Measurements from ENCODE around the gene KIAA1671.

KIAA1671 gene

GRCh38 chr22:25023879-25024278, 71.4 kb downstream of the KIAA1671 start:
- Histone ChIP-seq H3K4me1 (ENCODE audit: control insufficient read depth, insufficient read depth, low read length) (peaks cover 5% of the 10 kb centered on the region), H3K9ac (ENCODE audit: low read depth, low read length) (no peak overlapping the region), H3K9me3 (ENCODE audit: control insufficient read depth, insufficient read depth, low read length) (no peaks in the 10 kb centered on the region), H3K4me3 (ENCODE audit: low read depth, low read length) (no peak overlapping the region), H3K27me3 (ENCODE audit: control insufficient read depth, insufficient read depth, low read length) (no peaks in the 10 kb centered on the region), H3K36me3 (ENCODE audit: control insufficient read depth, insufficient read depth, low read length) (no peaks in the 10 kb centered on the region)

DNA sequence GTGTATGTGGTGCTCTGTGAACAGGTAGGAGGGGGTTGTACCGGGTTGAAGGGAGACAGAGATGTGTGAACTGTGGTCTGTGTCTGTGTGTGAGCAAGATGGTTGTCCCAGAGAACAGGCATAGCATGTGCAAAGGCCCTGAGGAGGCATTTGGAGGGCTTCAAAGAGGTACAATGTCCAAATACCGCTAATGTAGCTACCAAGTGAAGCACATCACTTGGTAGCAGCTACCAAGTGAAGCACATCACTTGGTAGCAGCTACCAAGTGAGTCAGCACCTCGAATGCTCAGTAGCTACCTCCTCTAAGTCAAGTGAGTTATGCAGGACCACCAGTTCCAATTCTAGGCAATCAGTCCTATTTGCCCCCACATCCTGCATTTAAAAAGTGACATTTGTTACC, 72.4 kb downstream of the KIAA1671 start:
- H3K9me3 ChIP-seq (ENCODE audit: control insufficient read depth, insufficient read depth, low read length): no peaks in the 10 kb centered on the region
- H3K27me3 ChIP-seq (ENCODE audit: control insufficient read depth, insufficient read depth, low read length): no peaks in the 10 kb centered on the region
- peaks cover 5% of the 10 kb centered on the region for H3K4me1 ChIP-seq (ENCODE audit: control insufficient read depth, insufficient read depth, low read length)
- H3K36me3 ChIP-seq (ENCODE audit: control insufficient read depth, insufficient read depth, low read length): no peaks in the 10 kb centered on the region
- H3K4me3 ChIP-seq (ENCODE audit: low read depth, low read length): no peak overlapping the region
- H3K9ac ChIP-seq (ENCODE audit: low read depth, low read length): no peak overlapping the region

GRCh38 chr22:25025491-25026400, 73.2 kb downstream of the KIAA1671 start:
- no peak overlapping the region for H3K9ac ChIP-seq (ENCODE audit: low read depth, low read length)
- H3K9me3 ChIP-seq (ENCODE audit: control insufficient read depth, insufficient read depth, low read length): no peaks in the 10 kb centered on the region
- peaks cover 5% of the 10 kb centered on the region for H3K4me1 ChIP-seq (ENCODE audit: control insufficient read depth, insufficient read depth, low read length)
- H3K27me3 ChIP-seq (ENCODE audit: control insufficient read depth, insufficient read depth, low read length): no peaks in the 10 kb centered on the region
- H3K4me3 ChIP-seq (ENCODE audit: low read depth, low read length): no peak overlapping the region
- H3K36me3 ChIP-seq (ENCODE audit: control insufficient read depth, insufficient read depth, low read length): no peaks in the 10 kb centered on the region

DNA sequence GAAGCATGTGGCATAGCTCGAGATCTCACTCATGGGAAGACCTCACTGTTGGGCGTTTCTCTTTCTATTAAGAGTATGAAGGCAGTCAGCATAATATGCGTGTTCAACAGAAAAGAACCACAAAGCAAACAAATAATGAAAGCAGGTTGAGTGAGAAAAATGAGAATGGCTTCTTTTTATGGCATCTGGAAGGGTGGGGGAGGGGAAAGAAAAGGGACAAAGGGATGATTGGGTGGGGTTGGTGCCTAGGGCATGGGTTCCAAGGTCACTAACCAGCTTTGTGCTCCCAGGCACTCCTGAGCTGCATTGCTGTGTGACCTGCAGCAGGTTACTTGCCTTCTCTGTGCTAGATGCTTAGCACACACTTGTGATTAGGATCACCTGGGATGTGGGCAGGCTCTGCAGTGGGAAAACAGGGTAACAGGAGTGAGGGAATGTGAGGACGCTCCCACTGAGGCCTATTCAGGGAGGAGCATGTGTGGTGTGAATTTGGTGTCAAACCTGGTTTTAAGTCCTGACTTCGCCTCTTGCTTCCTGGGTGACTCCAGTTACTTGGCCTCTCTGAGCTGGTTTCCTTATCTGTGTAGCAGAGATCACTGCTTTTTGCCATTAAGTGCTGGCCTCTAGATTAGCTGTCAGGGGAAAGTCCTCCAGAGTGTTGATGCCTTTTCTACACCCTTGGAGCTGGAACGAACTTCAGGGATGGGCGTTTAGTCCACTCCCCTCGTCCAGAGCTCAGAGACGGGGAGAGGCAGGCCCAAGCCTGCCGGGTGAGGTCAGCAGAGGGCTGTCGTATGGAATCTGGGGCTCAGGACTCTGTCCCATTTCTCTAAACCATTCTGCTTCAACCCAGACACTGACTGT, 74.8 kb downstream of the KIAA1671 start:
- no peaks in the 10 kb centered on the region for H3K36me3 ChIP-seq (ENCODE audit: control insufficient read depth, insufficient read depth, low read length)
- peaks cover 5% of the 10 kb centered on the region for H3K4me1 ChIP-seq (ENCODE audit: control insufficient read depth, insufficient read depth, low read length)
- H3K9ac ChIP-seq (ENCODE audit: low read depth, low read length): no peak overlapping the region
- H3K9me3 ChIP-seq (ENCODE audit: control insufficient read depth, insufficient read depth, low read length): no peaks in the 10 kb centered on the region
- H3K4me3 ChIP-seq (ENCODE audit: low read depth, low read length): no peak overlapping the region
- H3K27me3 ChIP-seq (ENCODE audit: control insufficient read depth, insufficient read depth, low read length): no peaks in the 10 kb centered on the region

DNA sequence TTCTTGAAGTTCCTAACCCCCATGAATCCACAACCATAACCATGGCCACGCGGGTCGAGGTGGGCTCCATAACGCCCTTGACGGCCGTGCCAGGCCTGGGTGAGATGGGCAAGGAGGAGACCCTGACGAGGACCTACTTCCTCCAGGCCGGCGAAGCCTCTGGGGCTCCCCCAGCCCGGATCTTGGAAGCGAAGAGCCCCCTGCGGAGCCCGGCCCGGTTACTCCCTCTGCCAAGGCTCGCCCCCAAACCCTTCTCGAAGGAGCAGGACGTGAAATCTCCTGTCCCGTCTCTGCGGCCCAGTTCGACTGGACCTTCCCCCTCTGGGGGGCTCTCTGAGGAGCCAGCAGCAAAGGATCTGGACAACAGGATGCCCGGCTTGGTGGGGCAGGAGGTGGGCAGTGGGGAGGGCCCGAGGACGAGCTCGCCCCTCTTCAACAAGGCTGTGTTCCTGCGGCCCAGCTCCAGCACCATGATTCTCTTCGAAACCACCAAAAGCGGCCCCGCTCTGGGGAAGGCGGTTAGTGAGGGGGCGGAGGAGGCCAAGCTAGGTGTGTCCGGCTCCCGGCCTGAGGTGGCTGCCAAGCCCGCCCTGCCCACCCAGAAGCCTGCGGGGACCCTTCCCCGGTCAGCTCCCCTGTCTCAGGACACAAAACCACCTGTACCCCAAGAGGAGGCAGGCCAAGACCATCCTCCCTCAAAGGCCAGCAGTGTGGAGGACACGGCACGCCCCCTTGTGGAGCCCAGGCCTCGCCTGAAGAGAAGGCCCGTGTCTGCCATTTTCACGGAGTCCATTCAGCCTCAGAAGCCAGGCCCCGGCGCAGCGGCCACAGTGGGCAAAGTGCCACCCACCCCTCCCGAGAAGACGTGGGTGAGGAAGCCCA, 75.7 kb downstream of the KIAA1671 start:
- Histone ChIP-seq H3K36me3 (ENCODE audit: control insufficient read depth, insufficient read depth, low read length) (no peaks in the 10 kb centered on the region), H3K9me3 (ENCODE audit: control insufficient read depth, insufficient read depth, low read length) (no peaks in the 10 kb centered on the region), H3K9ac (ENCODE audit: low read depth, low read length) (no peak overlapping the region)

GRCh38 chr22:25028841-25029141, 76.3 kb downstream of the KIAA1671 start:
- no peaks in the 10 kb centered on the region for H3K36me3 ChIP-seq (ENCODE audit: control insufficient read depth, insufficient read depth, low read length)
- H3K4me1 ChIP-seq (ENCODE audit: control insufficient read depth, insufficient read depth, low read length): peaks cover 5% of the 10 kb centered on the region
- no peak overlapping the region for H3K9ac ChIP-seq (ENCODE audit: low read depth, low read length)
- H3K4me3 ChIP-seq (ENCODE audit: low read depth, low read length): no peak overlapping the region
- H3K9me3 ChIP-seq (ENCODE audit: control insufficient read depth, insufficient read depth, low read length): no peaks in the 10 kb centered on the region
- no peaks in the 10 kb centered on the region for H3K27me3 ChIP-seq (ENCODE audit: control insufficient read depth, insufficient read depth, low read length)

More for the DNA sequence above, 75.7 kb downstream of the KIAA1671 start:
- Histone ChIP-seq H3K4me3 (ENCODE audit: low read depth, low read length) (no peak overlapping the region), H3K27me3 (ENCODE audit: control insufficient read depth, insufficient read depth, low read length) (no peaks in the 10 kb centered on the region), H3K4me1 (ENCODE audit: control insufficient read depth, insufficient read depth, low read length) (peaks cover 5% of the 10 kb centered on the region)

- Histone ChIP-seq H3K4me3 (ENCODE audit: low read depth, low read length) (no peak overlapping the region), H3K36me3 (ENCODE audit: control insufficient read depth, insufficient read depth, low read length) (no peaks in the 10 kb centered on the region), H3K27me3 (ENCODE audit: control insufficient read depth, insufficient read depth, low read length) (no peaks in the 10 kb centered on the region), H3K9me3 (ENCODE audit: control insufficient read depth, insufficient read depth, low read length) (no peaks in the 10 kb centered on the region), H3K9ac (ENCODE audit: low read depth, low read length) (no peak overlapping the region), H3K4me1 (ENCODE audit: control insufficient read depth, insufficient read depth, low read length) (peaks cover 5% of the 10 kb centered on the region)
Observed at GRCh38 chr22:25029181-25029580, 76.7 kb downstream of the KIAA1671 start.

DNA sequence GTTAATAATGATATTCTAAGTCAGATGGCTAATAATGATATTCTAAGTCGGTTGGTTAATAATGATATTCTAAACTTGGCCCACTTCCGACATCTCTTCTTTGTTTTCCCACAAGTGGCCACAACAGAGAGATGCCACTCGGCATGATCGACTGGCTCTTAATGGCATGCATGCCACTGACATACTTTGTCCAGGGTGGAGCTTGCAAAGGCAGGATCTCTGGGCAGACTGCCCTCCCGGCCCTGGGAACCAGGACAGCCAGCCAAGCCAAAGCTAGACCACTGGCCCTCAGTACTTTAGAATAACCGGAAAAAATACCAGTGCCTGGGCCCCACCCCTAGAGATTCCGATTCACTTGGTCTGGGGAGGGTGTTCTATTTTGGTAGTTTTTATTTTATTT, 78.1 kb downstream of the KIAA1671 start:
- Histone ChIP-seq H3K4me3 (ENCODE audit: low read depth, low read length) (no peak overlapping the region), H3K9ac (ENCODE audit: low read depth, low read length) (no peak overlapping the region), H3K9me3 (ENCODE audit: control insufficient read depth, insufficient read depth, low read length) (no peaks in the 10 kb centered on the region)

DNA sequence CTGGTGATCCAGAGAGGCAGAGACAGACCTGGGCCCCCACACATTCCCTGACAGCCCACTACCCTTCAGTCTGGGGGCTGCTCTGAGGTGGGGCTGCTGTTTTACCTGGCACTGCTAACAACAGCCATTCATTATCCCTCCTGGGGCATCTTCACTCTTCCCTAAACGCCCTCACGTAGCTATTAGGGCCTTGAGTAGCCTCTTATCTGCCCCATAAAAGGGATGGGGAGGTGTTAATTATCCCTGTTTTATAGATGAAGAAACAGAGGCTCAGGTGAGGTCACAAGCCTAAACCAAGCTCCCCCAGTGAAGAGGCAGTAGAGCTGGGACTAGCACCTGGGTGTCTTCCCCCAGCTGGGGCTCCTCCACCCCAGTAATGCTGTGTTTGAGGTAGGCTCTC, 79.5 kb downstream of the KIAA1671 start:
- Histone ChIP-seq H3K4me1 (ENCODE audit: control insufficient read depth, insufficient read depth, low read length) (peaks cover 5% of the 10 kb centered on the region), H3K9me3 (ENCODE audit: control insufficient read depth, insufficient read depth, low read length) (no peaks in the 10 kb centered on the region)

More for the DNA sequence above, 78.1 kb downstream of the KIAA1671 start:
- Histone ChIP-seq H3K4me1 (ENCODE audit: control insufficient read depth, insufficient read depth, low read length) (peaks cover 5% of the 10 kb centered on the region), H3K27me3 (ENCODE audit: control insufficient read depth, insufficient read depth, low read length) (no peaks in the 10 kb centered on the region), H3K36me3 (ENCODE audit: control insufficient read depth, insufficient read depth, low read length) (no peaks in the 10 kb centered on the region)

DNA sequence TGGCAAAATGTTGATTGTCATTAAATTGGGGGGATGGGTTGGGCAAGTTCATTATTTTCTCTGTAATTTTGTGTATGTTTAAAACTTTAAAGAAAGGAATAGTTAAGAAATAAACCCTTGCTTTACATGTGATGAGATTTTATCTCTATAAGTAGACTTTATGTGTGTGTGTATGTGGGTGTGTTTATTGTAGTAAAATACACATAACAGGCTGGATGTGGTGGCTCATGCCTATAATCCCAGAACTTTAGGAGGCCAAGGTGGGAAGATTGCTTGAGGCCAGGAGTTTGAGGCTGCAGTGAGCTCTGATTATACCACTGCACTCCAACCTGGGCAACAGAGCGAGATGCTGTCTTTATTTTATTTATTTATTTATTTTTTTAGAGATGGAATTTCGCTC, 83.2 kb downstream of the KIAA1671 start:
- no peak overlapping the region for H3K9ac ChIP-seq (ENCODE audit: low read depth, low read length)
- H3K27me3 ChIP-seq (ENCODE audit: control insufficient read depth, insufficient read depth, low read length): no peaks in the 10 kb centered on the region
- H3K4me1 ChIP-seq (ENCODE audit: control insufficient read depth, insufficient read depth, low read length): no peaks in the 10 kb centered on the region
- peaks cover 9% of the 10 kb centered on the region for H3K36me3 ChIP-seq (ENCODE audit: control insufficient read depth, insufficient read depth, low read length)
- no peak overlapping the region for H3K4me3 ChIP-seq (ENCODE audit: low read depth, low read length)
- no peaks in the 10 kb centered on the region for H3K9me3 ChIP-seq (ENCODE audit: control insufficient read depth, insufficient read depth, low read length)

More for the DNA sequence above, 79.5 kb downstream of the KIAA1671 start:
- Histone ChIP-seq H3K4me3 (ENCODE audit: low read depth, low read length) (no peak overlapping the region), H3K27me3 (ENCODE audit: control insufficient read depth, insufficient read depth, low read length) (no peaks in the 10 kb centered on the region), H3K36me3 (ENCODE audit: control insufficient read depth, insufficient read depth, low read length) (no peaks in the 10 kb centered on the region), H3K9ac (ENCODE audit: low read depth, low read length) (no peak overlapping the region)

- peaks cover 9% of the 10 kb centered on the region for H3K36me3 ChIP-seq (ENCODE audit: control insufficient read depth, insufficient read depth, low read length)
- no peaks in the 10 kb centered on the region for H3K27me3 ChIP-seq (ENCODE audit: control insufficient read depth, insufficient read depth, low read length)
- H3K4me1 ChIP-seq (ENCODE audit: control insufficient read depth, insufficient read depth, low read length): no peaks in the 10 kb centered on the region
- H3K9me3 ChIP-seq (ENCODE audit: control insufficient read depth, insufficient read depth, low read length): no peaks in the 10 kb centered on the region
- no peak overlapping the region for H3K9ac ChIP-seq (ENCODE audit: low read depth, low read length)
- no peak overlapping the region for H3K4me3 ChIP-seq (ENCODE audit: low read depth, low read length)
Observed at GRCh38 chr22:25038239-25038638, 85.7 kb downstream of the KIAA1671 start.
